Fibroblast of pulmonary artery (primary cell): Measurements from ENCODE around the gene PPP6R3.

ENCODE experiments used
- DNase-seq: peaks from one replicate; pipeline ENCODE4 v3.0.0-alpha.2; 2010; ENCODE audit warnings: low read depth
- H3K4me3 ChIP-seq: replicated peaks from 2 replicates; pipeline ENCODE4 v1.5.1; 2011; ENCODE audit warnings: low read depth, mild to moderate bottlenecking, control low read depth, low read length, moderate library complexity
- CTCF ChIP-seq: IDR thresholded peaks from 2 replicates; pipeline ENCODE4 v1.5.1; 2011; ENCODE audit warnings: mild to moderate bottlenecking, control low read depth, low read length, inconsistent platforms; ENCODE audit errors: missing control alignments

PPP6R3 gene

GRCh38 chr11:68460741-68461574 is at the start of gene PPP6R3:
PPP6R3 (plus strand) TSS chr11:68460752; CDS start chr11:68537665, 76,913 bp downstream.
- peak within 1 kb of the TSS; percentile 85 for H3K4me3 ChIP-seq
- no peak for TF ChIP-seq CTCF
- peak; percentile 35 for DNase-seq

- no peak for DNase-seq
- no peak for TF ChIP-seq CTCF
Measured at GRCh38 chr11:68411501-68411991, 49.0 kb upstream of the PPP6R3 start.

GRCh38 chr11:68412593-68413475 is 47.7 kb upstream of the PPP6R3 start:
- DNase-seq, result peak; percentile 45
- TF ChIP-seq CTCF, result no peak
- no peak overlapping the region for H3K4me3 ChIP-seq

More at GRCh38 chr11:68411501-68411991, 49.0 kb upstream of the PPP6R3 start:
- no peak overlapping the region for H3K4me3 ChIP-seq

- no peak for DNase-seq
- TF ChIP-seq CTCF, result no peak
- no peak overlapping the region for H3K4me3 ChIP-seq
Measured at GRCh38 chr11:68413591-68413999, 47.0 kb upstream of the PPP6R3 start.

- H3K4me3 ChIP-seq, result no peak overlapping the region
- no peak for TF ChIP-seq CTCF
- no peak for DNase-seq
Measured at GRCh38 chr11:68414496-68415221, 45.9 kb upstream of the PPP6R3 start.

- no peak for DNase-seq
- H3K4me3 ChIP-seq, result no peak overlapping the region
- TF ChIP-seq CTCF, result no peak
Measured at GRCh38 chr11:68416070-68416578, 44.4 kb upstream of the PPP6R3 start.
